ENCODE measurements around the gene KLK10.

- no peak for TF ChIP-seq EZH2 (IDR thresholded peaks at IDR 0.05; ENCODE audit: low read length, missing control alignments)
- TF ChIP-seq CTCF (conservative IDR thresholded peaks at IDR 0.05 in 1 of 2, IDR thresholded peaks at IDR 0.05 in 1 of 2; ENCODE audit: low read depth in 1 of 2, low read length in 2 of 2): no peak
These were observed 16.8 kb downstream of the KLK10 start for GRCh38 chr19:51002542-51003311.

Data from fibroblast of lung (primary cell).